NCI-H2171 (cell line): ENCODE measurements around the gene HDAC1.

Experiments used
- DNase-seq: peaks from one replicate; lab custom pipeline; 2025; lab: John Stamatoyannopoulos, UW

The HDAC1 gene

GRCh38 chr1:32373996-32374592, 82.2 kb downstream of the HDAC1 start:
- no peak for DNase-seq

DNA sequence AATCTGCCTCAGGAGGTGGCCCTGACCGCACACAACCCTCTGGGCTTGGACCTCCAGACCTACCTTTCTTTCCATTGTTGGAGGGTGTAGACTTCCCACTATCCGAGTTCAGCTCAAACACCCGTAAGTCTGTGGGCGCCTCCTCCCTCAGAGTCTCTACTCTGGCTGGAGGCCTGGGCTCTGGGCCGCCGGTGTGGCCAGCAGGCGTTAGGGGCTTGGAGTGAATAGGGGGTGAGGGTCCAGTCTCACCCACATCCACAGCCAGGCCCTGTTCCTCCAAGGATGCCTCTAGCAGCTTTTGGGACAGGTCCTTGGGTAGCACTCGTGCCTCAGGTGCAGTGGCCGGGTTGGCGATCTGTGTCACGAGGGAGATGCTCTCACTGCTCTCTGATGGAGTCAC, 84.3 kb downstream of the HDAC1 start:
- no peak for DNase-seq

GRCh38 chr1:32377541-32378220, 85.8 kb downstream of the HDAC1 start:
- DNase-seq = no peak

DNA sequence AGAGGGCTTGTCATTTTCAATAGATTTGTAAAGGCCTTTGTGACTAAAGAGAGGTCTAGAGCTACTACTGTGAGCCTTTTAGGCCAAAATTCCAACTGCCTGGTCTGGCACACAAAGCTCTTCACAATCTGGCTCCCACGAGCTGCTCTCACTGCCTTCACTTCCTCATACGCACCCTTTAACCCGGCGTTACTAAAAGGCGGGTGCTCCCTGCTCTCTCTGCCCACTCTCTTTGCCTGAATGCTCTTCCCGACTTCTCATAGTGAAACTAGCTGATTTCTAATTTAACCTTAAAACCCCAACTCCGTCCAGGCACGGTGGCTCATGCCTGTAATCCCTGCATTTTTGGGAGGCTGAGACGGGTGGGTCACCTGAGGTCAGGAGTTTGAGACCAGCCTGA, 88.2 kb downstream of the HDAC1 start:
- no peak for DNase-seq
